GM12878 (cell line): Measurements from ENCODE around the gene EYA2. TPM values are rescaled to one million over a fixed set of nuclear protein-coding genes. Genes with fewer than 3 reads are reported as not detected.

Experiments used
- ATAC-seq: fragments of 200-7000 bp; cut with Tn5 transposase; 3 replicates; pipeline ENCODE4 v1.9.1; 2020; ENCODE audit warnings: mild to moderate bottlenecking, moderate library complexity
- BruUV-seq: library from RNA; stranded (reverse); fragments of 400-500 nt; replicated peaks from 2 replicates; lab custom pipeline; 2021; lab: Mats Ljungman, UMichigan
- CTCF ChIA-PET: fragments of 300-600 bp; sonication (Branson Sonifier 250); formaldehyde crosslinking; extraction: SDS; loops from one replicate; lab custom pipeline; 2021; ENCODE audit warnings: inconsistent platforms; lab: Yijun Ruan, JAX
- POLR2A ChIA-PET: fragments of 350-600 bp; formaldehyde crosslinking; extraction: SDS; loops from one replicate; lab custom pipeline; 2021; ENCODE audit warnings: inconsistent platforms; lab: Charles Lee
- RAD21 ChIA-PET: fragments of 300-600 bp; sonication (Branson Sonifier 250); formaldehyde crosslinking; loops from one replicate; lab custom pipeline; 2023; ENCODE audit warnings: antibody characterized with exemption; ENCODE audit not compliant: unreplicated experiment; lab: Charles Lee
- SMC1A ChIA-PET: fragments of 300-600 bp; sonication (Branson Sonifier 250); formaldehyde crosslinking; loops from one replicate; lab custom pipeline; 2023; ENCODE audit not compliant: unreplicated experiment, uncharacterized antibody; lab: Charles Lee
- DNase-seq: peaks from one replicate; pipeline ENCODE4 v3.0.0-alpha.2; 2011; ENCODE audit warnings: low read depth, low spot score
- FAIRE-seq: peaks from 3 replicates; lab custom pipeline; 2011; peaks lifted over from hg19 to GRCh38; lab: Jason Lieb, UNC
- H2AFZ ChIP-seq: 2 replicates; pipeline ENCODE4 v1.6.0; 2011; ENCODE audit warnings: low read depth, low read length, control low read depth; ENCODE audit not compliant: control insufficient read depth
- H3K27ac ChIP-seq: 2 replicates; pipeline ENCODE4 v1.5.1; 2011; ENCODE audit warnings: control low read depth; ENCODE audit not compliant: control insufficient read depth, insufficient read depth
- H3K27me3 ChIP-seq, 2 experiments: replicated peaks in 1 of 2; 2 replicates each; pipeline versions ENCODE4 v1.6.0 to v1.6.1; 2011; ENCODE audit warnings: low read length in 1 of 2; ENCODE audit not compliant: control insufficient read depth in 2 of 2, insufficient read depth in 2 of 2
- H3K36me3 ChIP-seq, 2 experiments: 2 replicates each; pipeline ENCODE4 v1.5.1; 2011; ENCODE audit warnings: low read length in 1 of 2; ENCODE audit not compliant: control insufficient read depth in 2 of 2, insufficient read depth in 2 of 2
- H3K4me1 ChIP-seq: 2 replicates; pipeline ENCODE4 v1.6.1; 2011; ENCODE audit warnings: mild to moderate bottlenecking, low read length, moderate library complexity, mixed read lengths; ENCODE audit not compliant: control insufficient read depth, insufficient read depth
- H3K4me2 ChIP-seq: 2 replicates; pipeline ENCODE4 v1.6.0; 2011; ENCODE audit warnings: control low read depth; ENCODE audit not compliant: control insufficient read depth, insufficient read depth
- H3K4me3 ChIP-seq: fragments of 200-600 bp; sonication (generic); 2 replicates; pipeline ENCODE4 v1.5.1; 2016
- H3K79me2 ChIP-seq: 2 replicates; pipeline ENCODE4 v1.6.0; 2011; ENCODE audit warnings: low read length; ENCODE audit not compliant: control insufficient read depth, insufficient read depth
- H3K9ac ChIP-seq: 2 replicates; pipeline ENCODE4 v1.8.0; 2011; ENCODE audit warnings: low read length, control low read depth, mixed read lengths; ENCODE audit not compliant: control insufficient read depth, insufficient read depth
- H3K9me3 ChIP-seq: replicated peaks from 3 replicates; pipeline ENCODE4 v1.5.1; 2011; ENCODE audit warnings: mild to moderate bottlenecking, low read length; ENCODE audit not compliant: control insufficient read depth, insufficient read depth
- H4K20me1 ChIP-seq: 2 replicates; pipeline ENCODE4 v1.6.0; 2011; ENCODE audit not compliant: control insufficient read depth, insufficient read depth
- BMI1 ChIP-seq: fragments of 450-650 bp; IDR thresholded peaks from 2 replicates; pipeline ENCODE4 v1.6.1; 2016; ENCODE audit warnings: mild to moderate bottlenecking, moderate library complexity, borderline replicate concordance
- GABPA ChIP-seq: IDR thresholded peaks from 2 replicates; pipeline ENCODE4 v1.6.1; 2014; ENCODE audit warnings: antibody characterized with exemption, low read depth, mild to moderate bottlenecking, inconsistent platforms
- NR2C1 ChIP-seq: fragments of 450-650 bp; IDR thresholded peaks from 2 replicates; pipeline ENCODE4 v1.6.1; 2017; ENCODE audit warnings: antibody characterized with exemption, mild to moderate bottlenecking, moderate library complexity
- POLR2AphosphoS2 ChIP-seq: IDR thresholded peaks from 2 replicates; pipeline ENCODE4 v1.6.1; 2011; ENCODE audit warnings: low read depth, mild to moderate bottlenecking, low read length, improper control_type of control experiment, moderate library complexity
- STAT3 ChIP-seq: IDR thresholded peaks from 2 replicates; pipeline ENCODE4 v1.6.1; 2011; ENCODE audit warnings: low read depth, low read length, improper control_type of control experiment
- WGBS: methylation state at CpG from one replicate; pipeline ENCODE4 v1.1.6; 2016; ENCODE audit warnings: low lambda C conversion rate; ENCODE audit not compliant: insufficient replicate concordance, insufficient coverage; ENCODE audit errors: missing lambda C conversion rate; 5-methylcytosine and 5-hydroxymethylcytosine counted together
- in situ Hi-C: fragments of 300-500 bp; cut with MboI; formaldehyde crosslinking; loops from 9 replicates; pipeline ENCODE4 v1.14.3; 2018; ENCODE audit warnings: mixed read lengths
- intact Hi-C: fragments of 100-400 bp; cut with micrococcal nuclease; formaldehyde crosslinking; loops from one replicate; pipeline ENCODE4 v1.14.2; 2022; ENCODE audit not compliant: unreplicated experiment
- polyA plus RNA-seq, 11 experiments: library from polyadenylated mRNA; depleted of rRNA in 4 of 11; unstranded in 6 of 11; stranded (reverse) in 5 of 11; fragments of >200 nt; fragmentation: Nextera tagmentation in 4 of 11; fragmentation: Illumina TruSeq in 1 of 11; extraction: Ambion mirVana in 4 of 11; extraction: Trizol in 1 of 11; gene quantifications; 1 replicate in 1 of 11; 2 replicates in 10 of 11; pipeline versions ENCODE4 v1.2.1 to v1.2.3, GENCODE V29; 2011 to 2016; ENCODE audit warnings: inconsistent platforms in 2 of 11, missing spikeins in 2 of 11, low read depth in 1 of 11
- total RNA-seq, 4 experiments: library from RNA; depleted of rRNA in 3 of 4; stranded (reverse); fragments of >200 nt in 3 of 4; fragmentation: Illumina TruSeq in 1 of 4; extraction: Trizol in 1 of 4; gene quantifications; 2 replicates each; pipeline versions ENCODE4 v1.2.1 to v1.2.3, GENCODE V29; 2013 to 2021
- TF ChIP-seq, protein P1 (sequence below): IDR thresholded peaks from 2 replicates; pipeline ENCODE4 v1.6.1; 2012; ENCODE audit warnings: low read depth, low read length, improper control_type of control experiment
- TF ChIP-seq, protein P2 (sequence below): IDR thresholded peaks from 2 replicates; pipeline ENCODE4 v1.6.1; 2012; ENCODE audit warnings: low read depth, low read length, improper control_type of control experiment
- TF ChIP-seq, protein P3 (sequence below): fragments of 450-650 bp; IDR thresholded peaks from 2 replicates; pipeline ENCODE4 v1.6.1; 2016; ENCODE audit warnings: mild to moderate bottlenecking, moderate library complexity, borderline replicate concordance

Gene EYA2
- total and polyA plus RNA-seq, 10 of the 15 experiments (the other 5 are each of a cell fraction or from before 2014, with no cell fraction given), result 0.20 TPM; not detected in 9

DNA sequence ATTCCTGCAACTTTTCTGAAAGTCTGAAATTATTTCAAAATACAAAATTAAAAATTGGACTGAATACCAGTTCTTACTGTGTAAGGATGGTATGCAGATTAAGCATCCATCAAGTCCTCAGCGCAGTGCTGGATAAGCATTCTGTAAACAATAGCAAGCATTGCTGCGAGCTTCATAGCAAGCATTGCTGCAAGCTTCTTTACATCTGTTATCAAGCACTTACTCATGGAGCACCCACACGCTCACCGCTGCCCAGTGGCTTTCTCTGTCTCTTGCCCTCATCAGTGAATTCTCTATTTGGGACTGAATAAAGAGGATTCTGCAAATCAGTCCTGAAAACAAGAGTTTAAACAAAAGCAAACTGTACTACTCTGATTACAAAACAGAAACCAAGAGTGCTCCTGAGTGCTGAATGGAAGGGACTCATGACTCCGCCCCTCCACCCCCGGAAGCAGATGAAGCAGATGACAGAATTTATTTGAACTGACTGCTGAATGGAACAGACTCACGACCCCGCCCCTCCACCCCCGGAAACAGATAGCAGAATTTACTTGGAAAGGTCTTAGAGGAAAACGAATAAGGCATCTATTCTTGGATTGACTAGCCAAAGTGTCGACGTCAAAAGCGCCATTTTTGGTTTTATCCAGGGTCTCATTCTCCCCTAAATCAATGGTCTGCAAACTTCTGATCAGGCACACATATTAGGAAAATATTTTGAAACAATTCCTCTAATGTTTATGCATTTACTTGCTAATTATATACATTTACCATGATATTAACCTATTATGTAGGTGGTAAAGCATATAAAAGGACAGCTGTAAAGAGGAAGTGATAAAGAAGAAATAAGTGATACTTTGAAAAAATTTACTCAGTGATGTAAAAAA, 22.1 kb upstream of the EYA2 start:
- Histone ChIP-seq H4K20me1 (no peaks in the 10 kb centered on the region), H3K4me2 (no peak overlapping the region), H3K9me3 (no peaks in the 10 kb centered on the region), H3K79me2 (no peaks in the 10 kb centered on the region), H2AFZ (no peak overlapping the region), H3K4me1 (no peaks in the 10 kb centered on the region), H3K27me3 (no peaks in the 10 kb centered on the region), H3K4me3 (no peak overlapping the region), H3K27ac (no peak overlapping the region), H3K36me3 (no peaks in the 10 kb centered on the region), H3K9ac (no peak overlapping the region)
- no peak for ATAC-seq
- WGBS, result 55% methylated on average over 13 of the region's 13 CpGs
- RAD21 ChIA-PET, result no interaction called here
- FAIRE-seq, result no peak
- POLR2A ChIA-PET, result no interaction called here
- in situ Hi-C loops, result no loop called here
- no peak for DNase-seq
- CTCF ChIA-PET, result no interaction called here
- no TSS peak for BruUV-seq
- intact Hi-C loops, result no loop called here
- SMC1A ChIA-PET, result no interaction called here
- TF ChIP-seq BMI1 (no peak), POLR2AphosphoS2 (no peak), NR2C1 (peak; percentile 54), STAT3 (no peak), GABPA (0 out of 2 replicates have a peak, but pooled peaks have one; percentile 17)
- TF ChIP-seq, protein P1, sequence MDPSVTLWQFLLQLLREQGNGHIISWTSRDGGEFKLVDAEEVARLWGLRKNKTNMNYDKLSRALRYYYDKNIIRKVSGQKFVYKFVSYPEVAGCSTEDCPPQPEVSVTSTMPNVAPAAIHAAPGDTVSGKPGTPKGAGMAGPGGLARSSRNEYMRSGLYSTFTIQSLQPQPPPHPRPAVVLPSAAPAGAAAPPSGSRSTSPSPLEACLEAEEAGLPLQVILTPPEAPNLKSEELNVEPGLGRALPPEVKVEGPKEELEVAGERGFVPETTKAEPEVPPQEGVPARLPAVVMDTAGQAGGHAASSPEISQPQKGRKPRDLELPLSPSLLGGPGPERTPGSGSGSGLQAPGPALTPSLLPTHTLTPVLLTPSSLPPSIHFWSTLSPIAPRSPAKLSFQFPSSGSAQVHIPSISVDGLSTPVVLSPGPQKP, result no peak
- TF ChIP-seq, protein P2, sequence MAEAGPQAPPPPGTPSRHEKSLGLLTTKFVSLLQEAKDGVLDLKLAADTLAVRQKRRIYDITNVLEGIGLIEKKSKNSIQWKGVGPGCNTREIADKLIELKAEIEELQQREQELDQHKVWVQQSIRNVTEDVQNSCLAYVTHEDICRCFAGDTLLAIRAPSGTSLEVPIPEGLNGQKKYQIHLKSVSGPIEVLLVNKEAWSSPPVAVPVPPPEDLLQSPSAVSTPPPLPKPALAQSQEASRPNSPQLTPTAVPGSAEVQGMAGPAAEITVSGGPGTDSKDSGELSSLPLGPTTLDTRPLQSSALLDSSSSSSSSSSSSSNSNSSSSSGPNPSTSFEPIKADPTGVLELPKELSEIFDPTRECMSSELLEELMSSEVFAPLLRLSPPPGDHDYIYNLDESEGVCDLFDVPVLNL, result no peak
- TF ChIP-seq, protein P3, sequence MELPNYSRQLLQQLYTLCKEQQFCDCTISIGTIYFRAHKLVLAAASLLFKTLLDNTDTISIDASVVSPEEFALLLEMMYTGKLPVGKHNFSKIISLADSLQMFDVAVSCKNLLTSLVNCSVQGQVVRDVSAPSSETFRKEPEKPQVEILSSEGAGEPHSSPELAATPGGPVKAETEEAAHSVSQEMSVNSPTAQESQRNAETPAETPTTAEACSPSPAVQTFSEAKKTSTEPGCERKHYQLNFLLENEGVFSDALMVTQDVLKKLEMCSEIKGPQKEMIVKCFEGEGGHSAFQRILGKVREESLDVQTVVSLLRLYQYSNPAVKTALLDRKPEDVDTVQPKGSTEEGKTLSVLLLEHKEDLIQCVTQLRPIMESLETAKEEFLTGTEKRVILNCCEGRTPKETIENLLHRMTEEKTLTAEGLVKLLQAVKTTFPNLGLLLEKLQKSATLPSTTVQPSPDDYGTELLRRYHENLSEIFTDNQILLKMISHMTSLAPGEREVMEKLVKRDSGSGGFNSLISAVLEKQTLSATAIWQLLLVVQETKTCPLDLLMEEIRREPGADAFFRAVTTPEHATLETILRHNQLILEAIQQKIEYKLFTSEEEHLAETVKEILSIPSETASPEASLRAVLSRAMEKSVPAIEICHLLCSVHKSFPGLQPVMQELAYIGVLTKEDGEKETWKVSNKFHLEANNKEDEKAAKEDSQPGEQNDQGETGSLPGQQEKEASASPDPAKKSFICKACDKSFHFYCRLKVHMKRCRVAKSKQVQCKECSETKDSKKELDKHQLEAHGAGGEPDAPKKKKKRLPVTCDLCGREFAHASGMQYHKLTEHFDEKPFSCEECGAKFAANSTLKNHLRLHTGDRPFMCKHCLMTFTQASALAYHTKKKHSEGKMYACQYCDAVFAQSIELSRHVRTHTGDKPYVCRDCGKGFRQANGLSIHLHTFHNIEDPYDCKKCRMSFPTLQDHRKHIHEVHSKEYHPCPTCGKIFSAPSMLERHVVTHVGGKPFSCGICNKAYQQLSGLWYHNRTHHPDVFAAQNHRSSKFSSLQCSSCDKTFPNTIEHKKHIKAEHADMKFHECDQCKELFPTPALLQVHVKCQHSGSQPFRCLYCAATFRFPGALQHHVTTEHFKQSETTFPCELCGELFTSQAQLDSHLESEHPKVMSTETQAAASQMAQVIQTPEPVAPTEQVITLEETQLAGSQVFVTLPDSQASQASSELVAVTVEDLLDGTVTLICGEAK, result peak; percentile 42; the same call in 1 of the 2 replicates
